Measurements from ENCODE around the gene CCR7. TPM values are rescaled to one million over a fixed set of nuclear protein-coding genes. Genes with fewer than 3 reads are reported as not detected.

Gene CCR7
- total RNA-seq, 1 donor from 2014 or later = not detected

DNA sequence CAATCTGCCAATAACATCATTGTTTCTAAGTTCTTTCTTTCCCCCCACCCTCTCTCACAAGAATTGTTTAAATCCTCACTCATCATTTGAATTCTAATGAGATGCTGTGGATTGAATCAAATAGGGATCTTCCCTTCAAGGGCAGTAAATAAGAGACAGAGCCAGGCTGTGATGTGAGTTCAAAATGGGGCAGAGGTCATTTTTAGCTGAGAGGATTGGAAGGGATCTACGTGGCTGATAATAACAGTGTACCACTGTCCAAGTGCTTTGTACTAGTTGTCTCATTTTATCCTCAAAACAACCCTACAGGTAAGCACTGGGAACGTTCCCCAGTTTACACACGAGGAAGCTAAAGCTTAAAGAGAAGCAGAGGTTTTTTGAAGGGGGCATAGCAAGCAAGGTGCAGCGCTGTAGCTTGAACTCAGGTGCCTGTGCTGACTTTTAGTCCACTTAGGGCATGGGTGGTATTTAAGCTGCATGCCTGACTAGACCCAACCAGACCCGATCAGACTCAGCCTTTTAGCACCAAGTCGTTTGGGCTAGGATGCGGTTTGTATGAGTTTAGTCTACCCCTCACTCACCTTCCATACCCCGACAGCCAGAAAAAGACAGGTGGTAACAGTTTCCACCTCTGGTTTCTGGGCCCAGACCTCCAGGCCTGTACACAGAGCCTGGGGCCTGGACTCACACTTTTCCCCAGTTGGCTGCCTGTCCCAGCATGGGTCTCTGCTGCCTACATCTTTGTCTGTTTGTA, 39.2 kb upstream of the CCR7 start:
- no peak overlapping the region for H3K27ac Mint-ChIP-seq (ENCODE audit: unreplicated experiment)
- Histone ChIP-seq H3K9me3 (ENCODE audit: insufficient read depth, low read depth, low read length) (no peaks in the 10 kb centered on the region), H3K4me2 (ENCODE audit: low read length) (no peak overlapping the region), H2AFZ (ENCODE audit: low read depth, low read length) (no peak overlapping the region), H4K20me1 (ENCODE audit: insufficient read depth, low read length) (no peaks in the 10 kb centered on the region), H3K9ac (ENCODE audit: low read length) (no peak overlapping the region), H3K79me2 (ENCODE audit: insufficient read depth, low read length) (no peaks in the 10 kb centered on the region), H3K27me3 (ENCODE audit: insufficient read depth, low read length) (peaks cover 5% of the 10 kb centered on the region), H3K27ac (ENCODE audit: low read depth, low read length) (no peak overlapping the region), H3K36me3 (ENCODE audit: insufficient read depth, low read length) (no peaks in the 10 kb centered on the region), H3K4me3 (ENCODE audit: insufficient read depth, low read depth, low read length) (no peak overlapping the region), H3K4me1 (ENCODE audit: insufficient read depth, low read length) (no peaks in the 10 kb centered on the region)
- no peaks in the 10 kb centered on the region for H3K4me1 Mint-ChIP-seq (ENCODE audit: low read depth, unreplicated experiment)
- H3K9me3 Mint-ChIP-seq (ENCODE audit: unreplicated experiment) = peaks cover 3% of the 10 kb centered on the region
- no peak for TF ChIP-seq EZH2 (IDR thresholded peaks at IDR 0.05; ENCODE audit: insufficient read depth, low read length)
- TF ChIP-seq, protein P1, sequence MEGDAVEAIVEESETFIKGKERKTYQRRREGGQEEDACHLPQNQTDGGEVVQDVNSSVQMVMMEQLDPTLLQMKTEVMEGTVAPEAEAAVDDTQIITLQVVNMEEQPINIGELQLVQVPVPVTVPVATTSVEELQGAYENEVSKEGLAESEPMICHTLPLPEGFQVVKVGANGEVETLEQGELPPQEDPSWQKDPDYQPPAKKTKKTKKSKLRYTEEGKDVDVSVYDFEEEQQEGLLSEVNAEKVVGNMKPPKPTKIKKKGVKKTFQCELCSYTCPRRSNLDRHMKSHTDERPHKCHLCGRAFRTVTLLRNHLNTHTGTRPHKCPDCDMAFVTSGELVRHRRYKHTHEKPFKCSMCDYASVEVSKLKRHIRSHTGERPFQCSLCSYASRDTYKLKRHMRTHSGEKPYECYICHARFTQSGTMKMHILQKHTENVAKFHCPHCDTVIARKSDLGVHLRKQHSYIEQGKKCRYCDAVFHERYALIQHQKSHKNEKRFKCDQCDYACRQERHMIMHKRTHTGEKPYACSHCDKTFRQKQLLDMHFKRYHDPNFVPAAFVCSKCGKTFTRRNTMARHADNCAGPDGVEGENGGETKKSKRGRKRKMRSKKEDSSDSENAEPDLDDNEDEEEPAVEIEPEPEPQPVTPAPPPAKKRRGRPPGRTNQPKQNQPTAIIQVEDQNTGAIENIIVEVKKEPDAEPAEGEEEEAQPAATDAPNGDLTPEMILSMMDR (IDR thresholded peaks at IDR 0.05; ENCODE audit: insufficient read depth, low read depth, low read length) = no peak
- no peak for DNase-seq (ENCODE audit: low read depth)
- peaks cover 8% of the 10 kb centered on the region for H3K27me3 Mint-ChIP-seq (ENCODE audit: low read depth, unreplicated experiment)
- no peak for FAIRE-seq
- peaks cover 2% of the 10 kb centered on the region for H3K36me3 Mint-ChIP-seq (ENCODE audit: low read depth, unreplicated experiment)
- no peak overlapping the region for H3K4me3 Mint-ChIP-seq (ENCODE audit: unreplicated experiment)

- Histone ChIP-seq H3K27me3 (ENCODE audit: insufficient read depth, low read length) (peaks cover 7% of the 10 kb centered on the region), H3K79me2 (ENCODE audit: insufficient read depth, low read length) (no peaks in the 10 kb centered on the region), H3K36me3 (ENCODE audit: insufficient read depth, low read length) (no peaks in the 10 kb centered on the region), H4K20me1 (ENCODE audit: insufficient read depth, low read length) (no peaks in the 10 kb centered on the region), H3K9ac (ENCODE audit: low read length) (no peak overlapping the region), H3K9me3 (ENCODE audit: insufficient read depth, low read depth, low read length) (no peaks in the 10 kb centered on the region), H3K4me1 (ENCODE audit: insufficient read depth, low read length) (no peaks in the 10 kb centered on the region), H3K27ac (ENCODE audit: low read depth, low read length) (no peak overlapping the region), H3K4me2 (ENCODE audit: low read length) (no peak overlapping the region), H3K4me3 (ENCODE audit: insufficient read depth, low read depth, low read length) (no peak overlapping the region), H2AFZ (ENCODE audit: low read depth, low read length) (no peak overlapping the region)
- TF ChIP-seq EZH2 (IDR thresholded peaks at IDR 0.05; ENCODE audit: insufficient read depth, low read length) = no peak
- TF ChIP-seq, protein P1 (IDR thresholded peaks at IDR 0.05; ENCODE audit: insufficient read depth, low read depth, low read length) = no peak
- H3K36me3 Mint-ChIP-seq (ENCODE audit: low read depth, unreplicated experiment) = peaks cover 2% of the 10 kb centered on the region
- H3K27ac Mint-ChIP-seq (ENCODE audit: unreplicated experiment) = no peak overlapping the region
- peaks cover 10% of the 10 kb centered on the region for H3K27me3 Mint-ChIP-seq (ENCODE audit: low read depth, unreplicated experiment)
- FAIRE-seq = no peak
- no peak for DNase-seq (ENCODE audit: low read depth)
- no peak overlapping the region for H3K4me3 Mint-ChIP-seq (ENCODE audit: unreplicated experiment)
- no peaks in the 10 kb centered on the region for H3K4me1 Mint-ChIP-seq (ENCODE audit: low read depth, unreplicated experiment)
- peaks cover 3% of the 10 kb centered on the region for H3K9me3 Mint-ChIP-seq (ENCODE audit: unreplicated experiment)
Measured at GRCh38 chr17:40602445-40603443, 37.5 kb upstream of the CCR7 start.

All from astrocyte (in vitro differentiated cells and primary cell).